Neural crest cell (in vitro differentiated cells): ENCODE data around the gene ZKSCAN1. TPM values are rescaled to one million over a fixed set of nuclear protein-coding genes. Genes with fewer than 3 reads are reported as not detected.

Source experiments
- DNase-seq: peaks from one replicate; pipeline ENCODE4 v3.0.0; 2021; ENCODE audit warnings: low read depth, mixed read lengths, low spot score
- H3K27ac Mint-ChIP-seq: one replicate; pipeline ENCODE4 v1.8.0; 2021; ENCODE audit warnings: mild to moderate bottlenecking, mixed read lengths; ENCODE audit not compliant: unreplicated experiment
- H3K27me3 Mint-ChIP-seq: 2 replicates; pipeline ENCODE4 v1.8.0; 2021; ENCODE audit warnings: low read depth, mild to moderate bottlenecking, mixed read lengths
- H3K36me3 Mint-ChIP-seq: 2 replicates; pipeline ENCODE4 v1.8.0; 2021; ENCODE audit warnings: low read depth, mild to moderate bottlenecking, mixed read lengths
- H3K4me1 Mint-ChIP-seq: 2 replicates; pipeline ENCODE4 v1.8.0; 2021; ENCODE audit warnings: mixed read lengths
- H3K4me3 Mint-ChIP-seq: one replicate; pipeline ENCODE4 v1.8.0; 2021; ENCODE audit warnings: mild to moderate bottlenecking, mixed read lengths
- H3K9me3 Mint-ChIP-seq: 2 replicates; pipeline ENCODE4 v1.8.0; 2021; ENCODE audit warnings: mixed read lengths
- CTCF ChIP-seq: fragments of 200-600 bp; sonication (generic); conservative IDR thresholded peaks from 2 replicates; pipeline ENCODE4 v1.5.0; 2021; ENCODE audit warnings: antibody characterized with exemption, mild to moderate bottlenecking
- total RNA-seq: library from RNA; stranded (reverse); gene quantifications from 2 replicates; pipeline ENCODE4 v1.2.1, GENCODE V29; 2021

Gene ZKSCAN1
- total RNA-seq, 1 donor from 2014 or later, result 122 TPM

GRCh38 chr7:100017875-100018274 is 2.5 kb downstream of the ZKSCAN1 start:
- Mint-ChIP-seq H3K27me3 (peaks cover 4% of the 10 kb centered on the region), H3K27ac (no peak overlapping the region), H3K4me1 (peaks cover 37% of the 10 kb centered on the region), H3K36me3 (peaks cover 2% of the 10 kb centered on the region), H3K9me3 (no peaks in the 10 kb centered on the region), H3K4me3 (peak overlapping the region; percentile 74)
- TF ChIP-seq CTCF, result no peak
- DNase-seq, result no peak

- Mint-ChIP-seq H3K36me3 (peaks cover 7% of the 10 kb centered on the region), H3K9me3 (no peaks in the 10 kb centered on the region), H3K27me3 (peaks cover 4% of the 10 kb centered on the region), H3K4me3 (peak overlapping the region; percentile 10), H3K27ac (no peak overlapping the region), H3K4me1 (peaks cover 36% of the 10 kb centered on the region)
- no peak for DNase-seq
- TF ChIP-seq CTCF, result no peak
Observed at GRCh38 chr7:100019908-100020307, 4.5 kb downstream of the ZKSCAN1 start.

GRCh38 chr7:100021297-100021696 is 5.9 kb downstream of the ZKSCAN1 start:
- no peak for TF ChIP-seq CTCF
- Mint-ChIP-seq H3K36me3 (peaks cover 7% of the 10 kb centered on the region), H3K4me3 (peak overlapping the region; percentile 17), H3K27me3 (no peaks in the 10 kb centered on the region), H3K27ac (no peak overlapping the region), H3K4me1 (peaks cover 30% of the 10 kb centered on the region), H3K9me3 (no peaks in the 10 kb centered on the region)
- no peak for DNase-seq

GRCh38 chr7:100022621-100023020 is 7.2 kb downstream of the ZKSCAN1 start:
- no peak overlapping the region for H3K27ac Mint-ChIP-seq
- no peak overlapping the region for H3K4me3 Mint-ChIP-seq
- no peaks in the 10 kb centered on the region for H3K9me3 Mint-ChIP-seq

GRCh38 chr7:100023526-100023925 is 8.1 kb downstream of the ZKSCAN1 start:
- no peak for DNase-seq
- no peak overlapping the region for H3K27ac Mint-ChIP-seq
- TF ChIP-seq CTCF, result no peak
- no peak overlapping the region for H3K4me3 Mint-ChIP-seq
- peaks cover 12% of the 10 kb centered on the region for H3K4me1 Mint-ChIP-seq
- peaks cover 9% of the 10 kb centered on the region for H3K36me3 Mint-ChIP-seq
- H3K9me3 Mint-ChIP-seq, result no peaks in the 10 kb centered on the region
- no peaks in the 10 kb centered on the region for H3K27me3 Mint-ChIP-seq

More at GRCh38 chr7:100022621-100023020, 7.2 kb downstream of the ZKSCAN1 start:
- no peak for TF ChIP-seq CTCF
- H3K36me3 Mint-ChIP-seq, result peaks cover 7% of the 10 kb centered on the region
- no peaks in the 10 kb centered on the region for H3K27me3 Mint-ChIP-seq
- H3K4me1 Mint-ChIP-seq, result peaks cover 19% of the 10 kb centered on the region
- DNase-seq, result no peak
